Measurements from ENCODE around the gene RTKN. TPM values are rescaled to one million over a fixed set of nuclear protein-coding genes. Genes with fewer than 3 reads are reported as not detected.
A peak's percentile ranks its signal among the peaks of the same experiment; 100 is the strongest.

RTKN gene
- total RNA-seq, 2 experiments from 2014 or later, result 0.80 to 1.8 TPM

- ATAC-seq (ENCODE audit: low read depth), result peak; percentile 35
- peaks cover 5% of the 10 kb centered on the region for H3K27me3 Mint-ChIP-seq
- H3K4me1 Mint-ChIP-seq, result peaks cover 4% of the 10 kb centered on the region
- H3K36me3 Mint-ChIP-seq, result no peaks in the 10 kb centered on the region
- DNase-seq, result no peak
- H3K9me3 Mint-ChIP-seq, result no peaks in the 10 kb centered on the region
- H3K4me3 Mint-ChIP-seq, result peak overlapping the region; percentile 90
- POLR2A ChIA-PET, result interaction anchor here (0.7 to 2.7 kb wide), 14 partner anchors 26 to 213 kb away, joined by 3 to 14 read pairs (median 3); partner anchors contain the start of genes C2orf81, MOB1A, MTHFD2 and WBP1
- H3K27ac Mint-ChIP-seq, result peak overlapping the region; percentile 99
Measured at GRCh38 chr2:74391209-74391579, 50.5 kb downstream of the RTKN start.

DNA sequence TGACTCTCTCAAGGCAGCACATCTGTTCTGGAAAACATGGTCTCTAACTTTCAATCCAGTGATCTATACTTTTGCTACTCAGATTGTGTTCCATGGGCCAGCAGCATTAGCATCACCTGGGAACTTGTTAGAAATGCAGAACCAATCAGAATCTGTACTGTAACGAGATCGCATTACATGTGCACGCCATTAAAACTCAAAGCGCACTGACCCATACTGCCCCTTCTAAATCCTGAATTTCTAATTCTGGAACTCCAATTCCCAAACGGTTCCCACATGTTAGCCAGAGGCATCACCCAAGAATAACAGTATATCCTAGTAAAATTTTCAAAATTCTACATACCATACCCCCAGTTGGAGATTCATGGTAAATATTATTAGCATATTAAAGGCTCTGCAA is 51.1 kb downstream of the RTKN start:
- Mint-ChIP-seq H3K9me3 (no peaks in the 10 kb centered on the region), H3K27ac (peak overlapping the region; percentile 19), H3K4me3 (peak overlapping the region; percentile 90), H3K27me3 (peaks cover 5% of the 10 kb centered on the region), H3K36me3 (no peaks in the 10 kb centered on the region), H3K4me1 (peaks cover 4% of the 10 kb centered on the region)
- POLR2A ChIA-PET, result interaction anchor here (0.7 to 2.7 kb wide), 6 partner anchors 25 to 212 kb away, joined by 3 to 14 read pairs (median 5); partner anchors contain the start of genes C2orf81, MOB1A and WDR54
- ATAC-seq (ENCODE audit: low read depth), result no peak
- no peak for DNase-seq

DNA sequence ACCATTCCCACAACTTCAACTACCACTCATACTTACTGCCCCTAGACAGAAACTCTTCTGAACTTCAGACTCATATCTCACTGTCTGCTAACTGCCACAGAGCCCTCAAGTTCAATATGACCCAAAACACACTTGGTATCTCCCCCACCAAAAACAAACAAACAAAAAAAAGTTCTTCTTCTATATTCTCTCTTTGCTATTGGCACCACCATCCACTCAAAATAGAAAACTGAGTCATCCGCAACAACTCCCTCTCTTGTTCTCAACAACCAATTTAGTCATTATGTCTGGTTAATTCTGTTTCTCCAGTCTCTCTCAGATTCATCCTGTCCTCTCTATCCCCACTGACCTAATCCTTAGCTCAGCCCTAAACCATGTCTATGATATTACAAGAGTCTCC is 54.4 kb downstream of the RTKN start:
- Mint-ChIP-seq H3K9me3 (no peaks in the 10 kb centered on the region), H3K27ac (no peak overlapping the region), H3K36me3 (no peaks in the 10 kb centered on the region), H3K4me3 (no peak overlapping the region), H3K4me1 (peaks cover 4% of the 10 kb centered on the region), H3K27me3 (no peaks in the 10 kb centered on the region)
- DNase-seq, result no peak
- no peak for ATAC-seq (ENCODE audit: low read depth)
- POLR2A ChIA-PET, result no interaction called here

GRCh38 chr2:74385396-74385795 is 56.3 kb downstream of the RTKN start:
- POLR2A ChIA-PET, result no interaction called here

GRCh38 chr2:74384051-74384450 is 57.7 kb downstream of the RTKN start:
- POLR2A ChIA-PET, result no interaction called here
- H3K27me3 Mint-ChIP-seq, result no peaks in the 10 kb centered on the region

More at GRCh38 chr2:74385396-74385795, 56.3 kb downstream of the RTKN start:
- peaks cover 1% of the 10 kb centered on the region for H3K36me3 Mint-ChIP-seq
- H3K4me1 Mint-ChIP-seq, result peaks cover 11% of the 10 kb centered on the region
- H3K9me3 Mint-ChIP-seq, result no peaks in the 10 kb centered on the region
- ATAC-seq (ENCODE audit: low read depth) (no peak), DNase-seq (no peak)
- no peak overlapping the region for H3K27ac Mint-ChIP-seq
- H3K27me3 Mint-ChIP-seq, result no peaks in the 10 kb centered on the region
- no peak overlapping the region for H3K4me3 Mint-ChIP-seq

GRCh38 chr2:74383254-74383653 is 58.5 kb downstream of the RTKN start:
- peaks cover 4% of the 10 kb centered on the region for H3K36me3 Mint-ChIP-seq
- no peak overlapping the region for H3K4me3 Mint-ChIP-seq
- POLR2A ChIA-PET, result interaction anchor here (0.6 kb wide), 1 partner anchor 611 kb away, joined by 3 read pairs; no protein-coding TSS in a partner anchor
- DNase-seq (no peak), ATAC-seq (ENCODE audit: low read depth) (no peak)
- peaks cover 23% of the 10 kb centered on the region for H3K4me1 Mint-ChIP-seq
- no peak overlapping the region for H3K27ac Mint-ChIP-seq
- no peaks in the 10 kb centered on the region for H3K9me3 Mint-ChIP-seq
- no peaks in the 10 kb centered on the region for H3K27me3 Mint-ChIP-seq

More at GRCh38 chr2:74384051-74384450, 57.7 kb downstream of the RTKN start:
- DNase-seq, result no peak
- no peak for ATAC-seq (ENCODE audit: low read depth)
- Mint-ChIP-seq H3K4me1 (peaks cover 17% of the 10 kb centered on the region), H3K9me3 (no peaks in the 10 kb centered on the region), H3K27ac (no peak overlapping the region), H3K36me3 (peaks cover 1% of the 10 kb centered on the region), H3K4me3 (no peak overlapping the region)

GRCh38 chr2:74381751-74382150 is 60.0 kb downstream of the RTKN start:
- no peak for DNase-seq
- no peak for ATAC-seq (ENCODE audit: low read depth)
- Mint-ChIP-seq H3K27me3 (no peaks in the 10 kb centered on the region), H3K4me1 (peaks cover 31% of the 10 kb centered on the region), H3K4me3 (no peak overlapping the region), H3K36me3 (peaks cover 6% of the 10 kb centered on the region), H3K9me3 (no peaks in the 10 kb centered on the region), H3K27ac (peak overlapping the region; percentile 26)
- POLR2A ChIA-PET, result interaction anchor here (0.7 to 1.2 kb wide), 3 partner anchors 12 to 172 kb away, joined by 4 to 5 read pairs (median 4); no protein-coding TSS in a partner anchor

- H3K4me3 Mint-ChIP-seq, result peak within 1 kb of the TSS; percentile 15
- POLR2A ChIA-PET, result no interaction called here
- H3K27ac Mint-ChIP-seq, result peak within 1 kb of the TSS; percentile 35
- DNase-seq (peak; percentile 42), ATAC-seq (ENCODE audit: low read depth) (peak; percentile 75)
- peaks cover 38% of the 10 kb centered on the region for H3K4me1 Mint-ChIP-seq
- H3K36me3 Mint-ChIP-seq, result peaks cover 12% of the 10 kb centered on the region
- no peaks in the 10 kb centered on the region for H3K27me3 Mint-ChIP-seq
- no peaks in the 10 kb centered on the region for H3K9me3 Mint-ChIP-seq
Measured at GRCh38 chr2:74379851-74380789, 61.6 kb downstream of the RTKN start, which contains the start of gene DCTN1. Gene DCTN1, minus strand, starts transcription at chr2:74380311. Its CDS starts 274 bp downstream, at chr2:74380037.

GRCh38 chr2:74378007-74378406 is 63.7 kb downstream of the RTKN start:
- Mint-ChIP-seq H3K4me3 (no peak overlapping the region), H3K27ac (no peak overlapping the region), H3K4me1 (peaks cover 42% of the 10 kb centered on the region), H3K27me3 (no peaks in the 10 kb centered on the region), H3K9me3 (no peaks in the 10 kb centered on the region), H3K36me3 (peaks cover 12% of the 10 kb centered on the region)
- POLR2A ChIA-PET, result no interaction called here
- ATAC-seq (ENCODE audit: low read depth) (no peak), DNase-seq (no peak)

DNA sequence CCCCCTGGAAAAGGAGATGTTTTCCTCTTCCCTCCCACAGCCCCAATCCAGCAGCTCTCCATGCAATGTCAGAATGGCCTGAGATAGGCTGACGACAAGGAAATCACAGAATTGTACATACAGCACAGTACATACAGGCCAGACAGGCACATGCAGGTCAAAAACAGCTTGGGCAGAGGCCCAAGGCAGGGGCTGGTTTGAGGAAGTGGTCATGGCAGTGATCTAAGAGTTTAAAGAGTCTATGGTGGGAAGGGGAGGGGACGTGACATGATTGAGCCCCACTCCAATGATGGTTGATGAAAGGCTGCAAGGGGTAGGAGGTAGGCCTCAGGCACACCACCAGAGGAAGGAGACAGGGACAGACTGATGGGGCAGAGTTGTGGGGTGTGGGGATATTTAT is 65.9 kb downstream of the RTKN start:
- no peak overlapping the region for H3K27ac Mint-ChIP-seq
- peaks cover 10% of the 10 kb centered on the region for H3K36me3 Mint-ChIP-seq
- ATAC-seq (ENCODE audit: low read depth) (no peak), DNase-seq (no peak)
- H3K9me3 Mint-ChIP-seq, result no peaks in the 10 kb centered on the region
- H3K27me3 Mint-ChIP-seq, result no peaks in the 10 kb centered on the region
- H3K4me3 Mint-ChIP-seq, result no peak overlapping the region
- H3K4me1 Mint-ChIP-seq, result peaks cover 34% of the 10 kb centered on the region
- POLR2A ChIA-PET, result interaction anchor here (0.5 kb wide), 1 partner anchor 23 kb away, joined by 3 read pairs; no protein-coding TSS in a partner anchor

Other genes with a start within 250 kb of the RTKN start
- 100 to 1,000 TPM; 127 to 130 TPM for gene MTHFD2, start 243.3 kb downstream of the RTKN start, total RNA-seq
- 1 to 10 TPM; 3.6 to 6.6 TPM for gene SLC4A5, start 98.5 kb downstream of the RTKN start, total RNA-seq
- 100 to 1,000 TPM; 111 to 113 TPM for gene DCTN1, start 61.6 kb downstream of the RTKN start, total RNA-seq
- gene C2orf81, start 20.3 kb downstream of the RTKN start, total RNA-seq, result 1 to 10 TPM; 3.7 to 5.8 TPM
- gene WDR54, start 20.2 kb downstream of the RTKN start, total RNA-seq, result 10 to 100 TPM; 88.9 to 94.4 TPM
- 10 to 100 TPM; 46.8 to 51.4 TPM for gene INO80B, start 13.2 kb upstream of the RTKN start, total RNA-seq
- 10 to 100 TPM; 66.8 to 69.6 TPM for gene WBP1, start 16.5 kb upstream of the RTKN start, total RNA-seq
- 10 to 100 TPM; 66.1 to 68.7 TPM for gene MOGS, start 23.4 kb upstream of the RTKN start, total RNA-seq
- gene MRPL53, start 30.7 kb upstream of the RTKN start, total RNA-seq, result 10 to 100 TPM; 91.6 to 92.1 TPM
- 10 to 100 TPM; 36.8 to 37.1 TPM for gene CCDC142, start 41.1 kb upstream of the RTKN start, total RNA-seq
- gene TTC31, start 41.1 kb upstream of the RTKN start, total RNA-seq, result 10 to 100 TPM; 44.1 to 46.2 TPM
- gene LBX2, start 57.7 kb upstream of the RTKN start, total RNA-seq, result 1 to 10 TPM; 1.2 to 1.3 TPM
- gene PCGF1, start 65.8 kb upstream of the RTKN start, total RNA-seq, result 10 to 100 TPM; 35.9 to 40.1 TPM
- gene TLX2, start 72.5 kb upstream of the RTKN start, total RNA-seq, result under 1 TPM; 0.69 to 0.88 TPM
- under 1 TPM; 0.20 to 0.39 TPM for gene DQX1, start 84.3 kb upstream of the RTKN start, total RNA-seq
- gene AUP1, start 87.8 kb upstream of the RTKN start, total RNA-seq, result 100 to 1,000 TPM; 126 to 127 TPM
- 10 to 100 TPM; 46.6 to 47.4 TPM for gene HTRA2, start 88.0 kb upstream of the RTKN start, total RNA-seq
- gene LOXL3, start 112.0 kb upstream of the RTKN start, total RNA-seq, result under 1 TPM; 0.42 to 0.62 TPM
- gene DOK1, start 112.8 kb upstream of the RTKN start, total RNA-seq, result 10 to 100 TPM; 37.7 to 38.3 TPM
- gene M1AP, start 206.4 kb upstream of the RTKN start, total RNA-seq, result not detected
- 10 to 100 TPM in 1 of 2 experiments, 1 to 10 TPM in 1; 9.6 to 11.1 TPM for gene SEMA4F, start 212.3 kb upstream of the RTKN start, total RNA-seq